ENCODE measurements around the gene NAT10.

Gene NAT10

GRCh38 chr11:34192481-34193401, 87.3 kb downstream of the NAT10 start:
- ATAC-seq (peak; percentile 86), DNase-seq (no peak)
- Mint-ChIP-seq H3K36me3 (ENCODE audit: low read depth) (no peaks in the 10 kb centered on the region), H3K27ac (no peak overlapping the region), H3K9me3 (no peaks in the 10 kb centered on the region), H3K27me3 (no peaks in the 10 kb centered on the region), H3K4me1 (peaks cover 12% of the 10 kb centered on the region), H3K4me3 (no peak overlapping the region)

- no peak for ATAC-seq
- no peak overlapping the region for H3K27ac Mint-ChIP-seq
- peaks cover 15% of the 10 kb centered on the region for H3K4me1 Mint-ChIP-seq
- DNase-seq: no peak
- no peaks in the 10 kb centered on the region for H3K9me3 Mint-ChIP-seq
- H3K4me3 Mint-ChIP-seq: no peak overlapping the region
- no peaks in the 10 kb centered on the region for H3K27me3 Mint-ChIP-seq
- H3K36me3 Mint-ChIP-seq (ENCODE audit: low read depth): no peaks in the 10 kb centered on the region
These were observed 89.3 kb downstream of the NAT10 start for GRCh38 chr11:34194576-34195335.
